Osteoblast (primary cell): ENCODE measurements around the gene CTNNA2. TPM values are rescaled to one million over a fixed set of nuclear protein-coding genes. Genes with fewer than 3 reads are reported as not detected.

Source experiments
- DNase-seq: peaks from one replicate; pipeline ENCODE4 v3.0.0; 2011; ENCODE audit warnings: low spot score, mixed read lengths; ENCODE audit not compliant: insufficient read length; ENCODE audit errors: missing footprints
- H2AFZ ChIP-seq: 2 replicates; pipeline ENCODE4 v1.6.0; 2011; ENCODE audit warnings: mild to moderate bottlenecking, low read length
- H3K27ac ChIP-seq: 2 replicates; pipeline ENCODE4 v1.5.1; 2011; ENCODE audit warnings: mild to moderate bottlenecking, low read depth, low read length, moderate library complexity
- H3K27me3 ChIP-seq: 2 replicates; pipeline ENCODE4 v1.6.0; 2012; ENCODE audit warnings: mild to moderate bottlenecking, control low read depth, inconsistent platforms, low read length, moderate library complexity; ENCODE audit not compliant: insufficient read depth
- H3K36me3 ChIP-seq: 2 replicates; pipeline ENCODE4 v1.5.1; 2011; ENCODE audit warnings: mild to moderate bottlenecking, low read length, control low read depth, moderate library complexity; ENCODE audit not compliant: insufficient read depth
- H3K4me1 ChIP-seq: 2 replicates; pipeline ENCODE4 v1.5.1; 2011; ENCODE audit warnings: mild to moderate bottlenecking, low read length, control low read depth, moderate library complexity; ENCODE audit not compliant: insufficient read depth
- H3K4me2 ChIP-seq: 2 replicates; pipeline ENCODE4 v1.6.0; 2011; ENCODE audit warnings: mild to moderate bottlenecking, low read length; ENCODE audit not compliant: insufficient read depth
- H3K4me3 ChIP-seq: fragments of 200-600 bp; sonication (generic); 3 replicates; pipeline ENCODE4 v1.5.1; 2012; ENCODE audit warnings: mild to moderate bottlenecking, low read length, inconsistent platforms; ENCODE audit not compliant: insufficient read depth
- H3K79me2 ChIP-seq: 2 replicates; pipeline ENCODE4 v1.6.0; 2012; ENCODE audit warnings: mild to moderate bottlenecking, low read length, control low read depth, inconsistent platforms; ENCODE audit not compliant: insufficient read depth
- H3K9me3 ChIP-seq: 2 replicates; pipeline ENCODE4 v1.5.1; 2011; ENCODE audit warnings: low read depth, low read length, control low read depth
- H4K20me1 ChIP-seq: 2 replicates; pipeline ENCODE4 v1.6.0; 2012; ENCODE audit warnings: mild to moderate bottlenecking, low read length, control low read depth; ENCODE audit not compliant: insufficient read depth
- CTCF ChIP-seq: IDR thresholded peaks from 2 replicates; pipeline ENCODE4 v1.5.1; 2011; ENCODE audit warnings: mild to moderate bottlenecking, low read depth, low read length, moderate library complexity; ENCODE audit errors: extremely low read depth
- total RNA-seq: library from RNA; depleted of rRNA; stranded (reverse); fragments of >200 nt; gene quantifications from 2 replicates; pipeline ENCODE4 v1.2.3, GENCODE V29; 2012

The CTNNA2 gene
- total RNA-seq, 1 donor, result not detected

DNA sequence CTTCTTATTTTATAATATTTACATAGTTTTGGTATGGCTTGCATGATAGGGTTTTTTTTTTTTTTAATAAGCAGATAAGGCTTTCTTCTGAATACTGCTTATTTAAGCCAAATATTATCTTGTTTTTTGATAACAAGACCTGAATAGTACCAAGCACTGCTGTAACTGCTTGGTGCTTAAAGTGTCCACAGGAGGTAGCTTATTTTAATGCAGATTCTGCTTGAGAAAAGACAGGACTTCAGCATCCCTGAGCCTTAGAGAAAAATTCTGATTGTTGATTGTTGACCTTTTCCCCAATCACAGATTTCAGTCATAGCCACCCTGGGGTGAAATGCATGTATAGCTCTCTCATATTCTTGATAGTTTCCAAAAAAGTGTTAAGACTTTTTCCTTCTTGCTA is 336.4 kb downstream of the CTNNA2 start:
- no peak overlapping the region for H3K4me2 ChIP-seq

GRCh38 chr2:79849949-79850348 is 337.1 kb downstream of the CTNNA2 start:
- no peaks in the 10 kb centered on the region for H3K36me3 ChIP-seq
- no peak for TF ChIP-seq CTCF
- H4K20me1 ChIP-seq, result no peaks in the 10 kb centered on the region
- H3K27ac ChIP-seq, result no peak overlapping the region
- H3K27me3 ChIP-seq, result no peaks in the 10 kb centered on the region
- H3K4me2 ChIP-seq, result no peak overlapping the region
- no peaks in the 10 kb centered on the region for H3K9me3 ChIP-seq
- no peaks in the 10 kb centered on the region for H3K4me1 ChIP-seq
- DNase-seq, result no peak
- no peaks in the 10 kb centered on the region for H3K79me2 ChIP-seq
- H2AFZ ChIP-seq, result no peak overlapping the region
- no peak overlapping the region for H3K4me3 ChIP-seq

More for the DNA sequence above, 336.4 kb downstream of the CTNNA2 start:
- no peaks in the 10 kb centered on the region for H3K4me1 ChIP-seq
- no peak overlapping the region for H3K27ac ChIP-seq
- H4K20me1 ChIP-seq, result no peaks in the 10 kb centered on the region
- H3K36me3 ChIP-seq, result no peaks in the 10 kb centered on the region
- no peak overlapping the region for H3K4me3 ChIP-seq
- H3K9me3 ChIP-seq, result no peaks in the 10 kb centered on the region
- TF ChIP-seq CTCF, result no peak
- no peak for DNase-seq
- H3K27me3 ChIP-seq, result no peaks in the 10 kb centered on the region
- H2AFZ ChIP-seq, result no peak overlapping the region
- no peaks in the 10 kb centered on the region for H3K79me2 ChIP-seq

- Histone ChIP-seq H3K9me3 (no peaks in the 10 kb centered on the region), H2AFZ (no peak overlapping the region), H3K79me2 (no peaks in the 10 kb centered on the region), H3K36me3 (no peaks in the 10 kb centered on the region), H3K27ac (no peak overlapping the region), H3K4me3 (no peak overlapping the region), H3K27me3 (no peaks in the 10 kb centered on the region), H3K4me1 (no peaks in the 10 kb centered on the region), H4K20me1 (no peaks in the 10 kb centered on the region), H3K4me2 (no peak overlapping the region)
- no peak for TF ChIP-seq CTCF
- DNase-seq, result no peak
Observed at GRCh38 chr2:79850912-79851311, 338.1 kb downstream of the CTNNA2 start.

GRCh38 chr2:79855264-79856006 is 342.6 kb downstream of the CTNNA2 start:
- no peaks in the 10 kb centered on the region for H3K79me2 ChIP-seq
- H4K20me1 ChIP-seq, result no peaks in the 10 kb centered on the region
- H3K9me3 ChIP-seq, result no peaks in the 10 kb centered on the region
- TF ChIP-seq CTCF, result peak; percentile 51
- no peak overlapping the region for H3K27ac ChIP-seq
- no peak overlapping the region for H3K4me3 ChIP-seq
- H3K4me1 ChIP-seq, result no peaks in the 10 kb centered on the region
- no peaks in the 10 kb centered on the region for H3K36me3 ChIP-seq
- no peak overlapping the region for H2AFZ ChIP-seq
- peak; percentile 21 for DNase-seq
- no peak overlapping the region for H3K4me2 ChIP-seq
- no peaks in the 10 kb centered on the region for H3K27me3 ChIP-seq
